Fibroblast of the conjunctiva (primary cell): ENCODE measurements around the gene RNF141.

ENCODE experiments used
- DNase-seq: peaks from one replicate; pipeline ENCODE4 v3.0.0-alpha.2; 2010; ENCODE audit warnings: low read depth

RNF141 gene

GRCh38 chr11:10480760-10481159, 60.2 kb downstream of the RNF141 start:
- DNase-seq = no peak

GRCh38 chr11:10480026-10480425, 61.0 kb downstream of the RNF141 start:
- no peak for DNase-seq

- DNase-seq = no peak
These were observed 62.1 kb downstream of the RNF141 start for GRCh38 chr11:10478574-10479550.

GRCh38 chr11:10478066-10478465, 62.9 kb downstream of the RNF141 start:
- no peak for DNase-seq

GRCh38 chr11:10477690-10478046, 63.3 kb downstream of the RNF141 start:
- no peak for DNase-seq

GRCh38 chr11:10476927-10477689, 63.9 kb downstream of the RNF141 start:
- DNase-seq = no peak

- DNase-seq = no peak
These were observed 64.6 kb downstream of the RNF141 start for GRCh38 chr11:10476342-10476741.

GRCh38 chr11:10474551-10474950, 66.4 kb downstream of the RNF141 start:
- DNase-seq = no peak

- no peak for DNase-seq
These were observed 67.6 kb downstream of the RNF141 start for GRCh38 chr11:10473371-10473770.

- DNase-seq = no peak
These were observed 78.2 kb downstream of the RNF141 start for GRCh38 chr11:10462746-10463300.
